NCI-H460 (cell line): ENCODE measurements around the gene OR51G2. TPM values are rescaled to one million over a fixed set of nuclear protein-coding genes. Genes with fewer than 3 reads are reported as not detected.
"Not testable (repeated sequence)": the region's sequence is repeated elsewhere in the genome, so short reads cannot be mapped to it uniquely, and the experiment has no call there.

ENCODE experiments used
- DNase-seq: peaks from one replicate; pipeline ENCODE4 v3.0.0-alpha.2; 2016; ENCODE audit warnings: low read depth; ENCODE audit errors: extremely low read depth
- polyA plus RNA-seq: library from polyadenylated mRNA; depleted of rRNA; stranded (reverse); fragments of >200 nt; gene quantifications from 2 replicates; pipeline ENCODE4 v1.2.3, GENCODE V29; 2014; cell fraction: nucleus; rRNA removed
- total RNA-seq: library from RNA; depleted of rRNA; stranded (reverse); fragments of >200 nt; shearing (Covaris generic); gene quantifications from 2 replicates; pipeline ENCODE4 v1.2.3, GENCODE V29; 2014; rRNA removed

Gene OR51G2
- not detected in 2 replicates for total RNA-seq
- polyA plus RNA-seq: not detected in 2 replicates

- DNase-seq: no peak
Measured at GRCh38 chr11:4919250-4919649, at the start of gene OR51G2. Gene OR51G2, minus strand, starts transcription at chr11:4919350. Its CDS starts 3,687 bp downstream, at chr11:4915663.

- no peak for DNase-seq
Measured at GRCh38 chr11:4962816-4963215, 43.7 kb upstream of the OR51G2 start.

GRCh38 chr11:4960877-4961276 lies 41.7 kb upstream of the OR51G2 start:
- no peak for DNase-seq

DNA sequence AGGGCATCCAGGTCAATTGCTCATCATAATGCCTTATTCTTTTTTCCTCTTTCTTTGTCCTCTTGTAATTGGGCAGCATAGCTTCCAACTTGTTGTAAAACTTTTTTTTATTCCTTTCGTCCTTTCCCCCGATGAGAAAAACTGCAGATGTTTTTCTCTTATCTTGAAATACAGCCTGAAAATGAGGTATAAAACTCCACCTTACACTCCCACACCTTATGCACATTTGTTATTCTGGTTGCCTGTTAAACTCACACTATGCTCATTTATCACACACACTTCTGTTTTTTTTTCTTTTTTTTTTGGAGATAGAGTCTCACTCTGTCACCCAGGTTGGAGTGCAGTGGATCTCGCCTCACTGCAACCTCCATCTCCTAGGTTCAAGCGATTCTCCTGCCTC lies 38.2 kb upstream of the OR51G2 start:
- DNase-seq: no peak

- not testable (repeated sequence) for DNase-seq
Measured at GRCh38 chr11:4955613-4956012, 36.5 kb upstream of the OR51G2 start, which contains the start of gene OR51A2. Gene OR51A2, minus strand, starts transcription at chr11:4955713. Its CDS starts 0 bp downstream, at chr11:4955713.

DNA sequence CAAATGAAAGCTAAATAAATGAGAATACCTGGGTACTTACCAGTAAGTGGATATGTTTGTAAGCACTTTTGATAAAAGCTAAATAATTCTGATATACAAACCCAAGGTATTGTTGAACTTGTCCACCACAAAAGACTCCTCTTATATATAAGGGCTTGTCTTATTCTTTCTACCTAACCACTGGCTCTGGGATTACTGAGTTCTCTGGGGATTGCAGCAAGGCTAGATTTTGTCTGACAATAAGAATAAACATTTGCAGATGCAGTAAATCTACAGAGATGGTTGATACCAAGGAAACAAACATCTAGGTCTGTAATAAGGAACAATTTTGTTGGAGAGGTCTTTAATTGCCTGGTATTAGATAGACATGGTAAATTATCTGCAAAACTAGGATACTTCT lies 28.4 kb upstream of the OR51G2 start, which contains the start of gene OR51A4:
Gene OR51A4 (minus strand): TSS at position 101 of the 400 bp plus-strand sequence. CDS start 505 bp downstream, outside the sequence.
- DNase-seq: no peak

- no peak for DNase-seq
Measured at GRCh38 chr11:4936745-4937144, 17.6 kb upstream of the OR51G2 start.

- no peak for DNase-seq
Measured at GRCh38 chr11:4932751-4933150, 13.6 kb upstream of the OR51G2 start.

DNA sequence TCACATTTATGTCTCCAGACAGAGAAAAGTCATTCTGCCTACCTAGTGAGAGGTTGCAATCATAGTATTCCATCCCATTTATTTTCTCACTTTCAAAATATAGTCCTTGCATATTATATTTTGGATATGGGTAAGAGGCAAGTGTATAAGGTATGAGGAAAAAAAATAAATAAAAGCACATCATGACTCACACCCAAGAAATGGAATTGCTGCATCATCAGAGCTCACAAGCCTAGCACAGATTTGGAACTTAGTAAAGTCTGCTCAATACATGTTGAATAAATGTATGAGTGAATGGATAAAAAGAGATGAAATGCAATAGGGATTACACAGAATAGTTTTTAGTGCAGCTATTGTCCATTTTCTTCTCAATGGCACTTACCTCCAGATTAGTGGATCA lies 7.5 kb upstream of the OR51G2 start:
- DNase-seq: no peak

DNA sequence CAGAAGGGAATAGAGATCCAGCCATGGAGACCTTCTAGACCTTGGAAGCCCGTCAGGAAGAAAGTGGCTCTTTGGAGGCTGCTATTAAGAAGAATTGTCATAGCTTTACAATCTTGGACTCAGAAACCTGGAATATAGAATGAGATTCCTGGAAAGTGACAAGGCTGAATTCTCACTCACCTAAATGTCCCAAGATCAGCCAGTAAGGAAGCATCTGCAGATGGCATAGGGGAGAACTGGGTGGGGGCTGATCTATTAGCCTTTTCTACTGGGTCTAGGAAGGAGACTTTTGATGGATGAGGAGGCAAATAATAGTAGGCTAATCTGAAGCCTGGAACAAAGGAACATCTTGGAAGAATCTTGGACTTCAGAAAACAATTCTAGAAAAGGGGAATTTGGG lies 5.1 kb upstream of the OR51G2 start, which contains the start of gene OR51G1:
Gene OR51G1 (minus strand): TSS at position 101 of the 400 bp plus-strand sequence. CDS start 0 bp downstream, at position 101.
- no peak for DNase-seq

DNA sequence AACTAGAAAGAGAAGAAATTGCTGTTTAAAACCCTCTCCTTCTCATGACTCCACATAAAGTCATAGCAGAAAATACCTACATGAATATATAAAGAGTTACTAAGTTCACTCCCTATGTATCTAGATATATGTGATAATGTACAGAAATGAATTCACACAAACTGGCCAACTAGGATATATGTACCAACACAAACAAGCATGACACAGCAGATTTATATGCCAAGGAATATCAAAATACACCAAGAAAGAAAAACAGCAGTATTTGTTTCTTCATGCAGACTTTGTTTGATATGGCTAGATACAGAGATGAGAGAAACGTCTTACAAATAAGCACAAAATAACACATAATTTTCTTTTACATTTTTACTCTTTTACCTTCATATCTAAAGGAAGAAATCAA lies 3.2 kb upstream of the OR51G2 start:
- DNase-seq: peak; percentile 3

DNA sequence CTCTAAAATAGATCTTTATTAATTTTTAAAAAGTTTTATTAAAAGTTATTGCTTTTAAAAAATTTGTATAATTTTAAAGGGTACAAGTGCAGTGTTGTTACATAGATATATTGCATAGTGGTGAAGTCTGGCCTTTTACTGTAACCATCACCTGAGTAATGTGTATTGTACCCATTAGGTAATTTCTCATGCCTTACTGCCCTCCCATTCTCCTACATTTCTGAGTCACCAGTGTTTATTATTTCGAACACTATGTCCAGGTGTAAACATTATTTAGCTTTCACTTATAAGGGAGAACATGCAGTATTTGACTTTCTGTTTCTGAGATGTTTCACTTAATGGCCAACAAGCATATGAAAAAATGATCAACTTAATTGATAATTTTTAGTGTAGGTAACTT lies 2.6 kb upstream of the OR51G2 start:
- peak; percentile 2 for DNase-seq

DNA sequence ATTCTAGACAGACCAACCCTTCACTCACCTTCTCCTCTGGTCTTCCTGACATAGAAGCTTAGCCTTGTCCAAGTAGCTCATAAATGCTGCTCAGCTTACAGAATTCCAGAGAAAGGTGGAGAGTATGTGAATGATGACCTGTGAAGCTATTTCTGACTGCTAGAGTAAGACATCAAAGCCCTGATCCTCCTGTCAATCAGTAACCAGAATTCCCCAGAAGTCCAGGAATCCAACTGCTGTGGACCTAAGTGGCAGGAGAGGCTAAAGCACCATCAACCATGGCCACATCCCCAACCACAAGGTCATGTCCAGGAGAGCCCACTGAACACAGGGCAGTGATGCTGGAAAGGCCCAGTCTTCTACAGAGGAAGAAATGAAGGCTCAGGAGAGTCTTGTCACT lies 2.6 kb downstream of the OR51G2 start:
- no peak for DNase-seq

GRCh38 chr11:4903484-4903883 lies 15.7 kb downstream of the OR51G2 start, which contains the start of gene OR51A7:
Gene OR51A7, plus strand, starts transcription at chr11:4903783. Its CDS starts 3,587 bp downstream, at chr11:4907370.
- no peak for DNase-seq

DNA sequence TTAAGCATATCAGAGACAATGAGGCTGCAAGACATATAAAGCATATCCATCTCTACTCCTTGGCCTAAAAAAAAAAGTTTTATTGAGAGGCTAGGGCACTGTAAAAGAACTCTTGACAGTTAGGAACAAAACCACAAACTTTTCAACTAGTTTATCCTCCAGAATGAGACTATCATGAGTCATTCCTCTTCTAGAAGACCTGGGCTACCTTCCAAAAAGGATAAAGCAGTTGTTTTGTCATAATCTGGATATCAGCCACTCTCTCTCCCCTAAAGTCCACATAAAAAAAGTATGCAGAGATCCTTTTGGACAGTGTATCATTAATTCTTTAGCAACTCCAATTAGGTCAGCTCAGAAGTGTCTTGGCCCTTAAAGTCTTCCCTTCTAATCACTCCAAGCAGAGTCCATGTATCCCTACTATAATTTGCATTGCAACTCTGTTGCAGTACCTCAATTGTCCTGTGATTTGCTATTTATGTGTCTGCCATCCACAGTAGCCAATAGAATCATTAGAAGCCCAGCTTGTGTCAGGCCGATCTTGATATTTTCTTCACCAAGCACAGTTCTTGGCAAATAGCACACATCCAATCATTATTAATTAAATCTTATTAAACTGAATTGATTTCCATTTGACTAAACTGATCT lies 27.0 kb downstream of the OR51G2 start:
- DNase-seq: no peak

GRCh38 chr11:4890279-4890678 lies 28.9 kb downstream of the OR51G2 start:
- DNase-seq: no peak

- no peak for DNase-seq
Measured at GRCh38 chr11:4887591-4887990, 31.6 kb downstream of the OR51G2 start.

DNA sequence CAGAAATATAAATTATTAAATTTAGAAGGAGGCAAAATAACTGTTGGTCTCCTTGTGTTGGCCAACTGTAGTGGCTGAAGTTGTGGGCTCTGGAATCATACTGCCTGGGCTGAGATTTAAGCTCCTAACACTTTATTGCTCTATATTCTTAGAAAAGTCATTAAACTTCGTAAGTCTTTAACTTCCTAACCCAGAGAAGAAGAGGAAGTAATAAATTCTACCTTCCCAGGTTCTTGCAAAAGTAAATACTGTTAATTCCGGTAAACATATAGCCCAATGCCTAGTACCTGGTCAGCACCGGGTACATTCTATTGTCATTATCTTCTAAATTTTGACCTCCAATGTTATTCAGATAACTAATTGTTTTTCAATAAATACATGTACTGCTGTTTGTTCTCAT lies 33.0 kb downstream of the OR51G2 start:
- DNase-seq: no peak

GRCh38 chr11:4884361-4884760 lies 34.8 kb downstream of the OR51G2 start:
- no peak for DNase-seq

- no peak for DNase-seq
Measured at GRCh38 chr11:4882543-4882942, 36.6 kb downstream of the OR51G2 start.

GRCh38 chr11:4881860-4882500 lies 37.2 kb downstream of the OR51G2 start, which contains the start of gene OR51T1:
Gene OR51T1, plus strand, starts transcription at chr11:4881900. Its CDS starts 0 bp downstream, at chr11:4881900.
- DNase-seq: no peak

- DNase-seq: no peak
Measured at GRCh38 chr11:4881188-4881587, 38.0 kb downstream of the OR51G2 start.
